ENCODE measurements around the gene ATP6V0C. TPM values are rescaled to one million over a fixed set of nuclear protein-coding genes. Genes with fewer than 3 reads are reported as not detected.

Gene ATP6V0C
- total and polyA plus RNA-seq, 2 of the 8 experiments (the other 6 are each of a cell fraction or from before 2014, with no cell fraction given) = 125 to 176 TPM

DNA sequence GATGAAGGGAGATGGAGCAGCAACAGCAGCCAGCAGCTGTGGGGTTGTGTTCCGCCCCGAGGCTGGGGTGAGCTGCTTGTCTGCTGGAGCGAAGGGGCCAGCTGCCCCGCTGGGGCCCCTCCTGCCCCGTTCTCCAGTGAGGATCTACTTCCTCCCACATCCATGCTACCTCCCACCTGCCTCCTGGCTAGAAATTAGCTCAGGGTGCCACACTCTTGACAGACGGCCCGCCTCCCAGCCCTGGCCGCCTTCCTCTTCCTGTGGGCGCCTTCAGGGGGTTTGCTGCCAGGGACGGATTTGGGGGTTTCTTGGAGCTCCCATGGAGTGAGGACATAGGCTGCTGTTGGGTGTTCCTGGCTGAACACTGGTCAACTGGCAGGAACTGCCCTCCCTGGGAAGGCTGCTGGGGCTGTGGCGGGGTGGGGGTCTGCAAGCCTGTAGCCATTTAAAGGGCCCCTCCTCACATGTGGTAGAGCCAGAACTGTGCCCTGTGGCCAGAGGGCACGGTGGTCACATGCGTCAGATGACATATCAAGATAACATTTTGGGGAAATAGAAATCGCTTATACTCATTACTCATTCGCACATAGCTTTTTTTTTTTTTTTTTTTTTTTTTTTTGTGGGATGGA, 25.7 kb upstream of the ATP6V0C start:
- Histone ChIP-seq H3K23me2 (ENCODE audit: low read depth, low read length) (no peaks in the 10 kb centered on the region), H3K79me1 (ENCODE audit: low read depth, low read length) (peaks cover 7% of the 10 kb centered on the region; the same call in 1 of the 2 replicates), H3K9ac (replicated peaks in 1 of 4; ENCODE audit: extremely low read depth in 1 of 4, low read depth in 3 of 4, low read length in 3 of 4) (no peak overlapping the region), H3K23ac (ENCODE audit: insufficient read length) (no peak overlapping the region), H3K4me1 (replicated peaks in 1 of 4; ENCODE audit: control insufficient read depth in 3 of 4, insufficient read depth in 4 of 4, low read length in 3 of 4) (peaks cover 0 to 3% (median 0%) of the 10 kb centered on the region in 4 experiments; a peak in 1 of 7 replicates), H4K91ac (replicated peaks; ENCODE audit: insufficient read length, low read length) (no peak overlapping the region), H4K5ac (ENCODE audit: insufficient read length, low read depth, low read length) (no peak overlapping the region), H3K18ac (ENCODE audit: extremely low read depth, low read length) (no peak overlapping the region), H3K4me2 (ENCODE audit: insufficient read depth in 1 of 2, low read depth in 2 of 2, low read length in 2 of 2) (no peak overlapping the region), H4K8ac (ENCODE audit: extremely low read depth, insufficient read depth, low read length) (peak overlapping the region; percentile 25; the same call in 1 of the 2 replicates), H3K79me2 (ENCODE audit: control insufficient read depth in 1 of 2, insufficient read depth in 2 of 2, low read length in 2 of 2) (0 out of 4 replicates have a peak, but pooled peaks cover 0 to 2% of the 10 kb centered on the region in 2 experiments), H2BK15ac (ENCODE audit: low read length) (no peak overlapping the region), H3K27ac (ENCODE audit: low read depth, low read length) (no peak overlapping the region), H2BK120ac (replicated peaks; ENCODE audit: low read depth, low read length) (no peak overlapping the region), H2AFZ (ENCODE audit: low read length) (no peak overlapping the region), H3K14ac (ENCODE audit: insufficient read length) (no peak overlapping the region), H3K36me3 (ENCODE audit: control insufficient read depth in 2 of 4, insufficient read depth in 4 of 4, low read length in 3 of 4) (no peaks in the 10 kb centered on the region), H3K56ac (replicated peaks; ENCODE audit: insufficient read length, low read depth, low read length) (no peak overlapping the region), H3K4me3 (ENCODE audit: extremely low read depth in 1 of 4, insufficient read depth in 2 of 4, low read depth in 3 of 4, low read length in 4 of 4) (no peak overlapping the region), H2AK5ac (ENCODE audit: low read depth, low read length) (no peak overlapping the region), H4K20me1 (replicated peaks in 1 of 2; ENCODE audit: control insufficient read depth in 1 of 2, insufficient read depth in 2 of 2, low read length in 2 of 2) (peaks cover 0 to 15% of the 10 kb centered on the region in 2 experiments), H2BK12ac (ENCODE audit: low read depth, low read length) (no peak overlapping the region), H3K4ac (replicated peaks; ENCODE audit: insufficient read length, low read depth, low read length) (no peak overlapping the region), H2BK20ac (ENCODE audit: low read length) (no peak overlapping the region), H2BK5ac (ENCODE audit: low read depth, low read length) (no peak overlapping the region), H3K27me3 (replicated peaks in 1 of 4; ENCODE audit: control insufficient read depth in 3 of 4, extremely low read depth in 1 of 4, insufficient read depth in 3 of 4, low read length in 3 of 4) (no peaks in the 10 kb centered on the region; a peak in 1 of 7 replicates), H3K9me3 (ENCODE audit: insufficient read depth in 2 of 2, low read depth in 1 of 2, low read length in 1 of 2) (no peaks in the 10 kb centered on the region)
- ChIA-PET CTCF (ENCODE audit: partially characterized antibody) (interaction anchor here (0.5 to 3.6 kb wide), 7 partner anchors 11 to 347 kb away, joined by 3 to 32 read pairs (median 4); partner anchors contain the start of gene TEDC2), POLR2A (ENCODE audit: partially characterized antibody) (interaction anchor here (1.5 kb wide), 1 partner anchor 11 kb away, joined by 5 read pairs; no protein-coding TSS in a partner anchor)
- 95% methylated on average over 13 of the region's 15 CpGs; no CpG with 5 or more reads in 1 of the 2 experiments for WGBS, 2 experiments (ENCODE audit: extremely low coverage in 1 of 2, insufficient coverage in 1 of 2, insufficient read length in 1 of 2, insufficient replicate concordance in 2 of 2, low coverage in 1 of 2, low lambda C conversion rate in 2 of 2, missing lambda C conversion rate in 1 of 2)
- DNase-seq (ENCODE audit: low read depth in 1 of 2, low spot score in 2 of 2) (no peak), FAIRE-seq (no peak)
- no peak for TF ChIP-seq FOSL1 (IDR thresholded peaks at IDR 0.05; ENCODE audit: insufficient read depth, low read depth, low read length)
- no peak for TF ChIP-seq GABPA (IDR thresholded peaks at IDR 0.05; ENCODE audit: borderline replicate concordance, insufficient read depth, low read length)
- TF ChIP-seq JUN (IDR thresholded peaks at IDR 0.05; ENCODE audit: low read depth, low read length) = no peak
- TF ChIP-seq CBX8 (IDR thresholded peaks at IDR 0.05; ENCODE audit: borderline replicate concordance, low read depth, low read length) = no peak
- TF ChIP-seq POLR2A (IDR thresholded peaks at IDR 0.05; ENCODE audit: control extremely low read depth in 1 of 2, low read depth in 2 of 2, low read length in 2 of 2) = no peak
- TF ChIP-seq, protein P1, sequence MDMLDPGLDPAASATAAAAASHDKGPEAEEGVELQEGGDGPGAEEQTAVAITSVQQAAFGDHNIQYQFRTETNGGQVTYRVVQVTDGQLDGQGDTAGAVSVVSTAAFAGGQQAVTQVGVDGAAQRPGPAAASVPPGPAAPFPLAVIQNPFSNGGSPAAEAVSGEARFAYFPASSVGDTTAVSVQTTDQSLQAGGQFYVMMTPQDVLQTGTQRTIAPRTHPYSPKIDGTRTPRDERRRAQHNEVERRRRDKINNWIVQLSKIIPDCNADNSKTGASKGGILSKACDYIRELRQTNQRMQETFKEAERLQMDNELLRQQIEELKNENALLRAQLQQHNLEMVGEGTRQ (IDR thresholded peaks at IDR 0.05; ENCODE audit: low read length) = no peak
- TF ChIP-seq SIX5 (IDR thresholded peaks at IDR 0.05; ENCODE audit: low read depth, low read length) = no peak
- no peak for TF ChIP-seq BACH1 (IDR thresholded peaks at IDR 0.05; ENCODE audit: low read length)
- no peak for TF ChIP-seq SP4 (IDR thresholded peaks at IDR 0.05; ENCODE audit: low read length)
- TF ChIP-seq HDAC6 (IDR thresholded peaks at IDR 0.05; ENCODE audit: low read depth, low read length) = no peak
- no peak for TF ChIP-seq TAF7 (optimal IDR thresholded peaks at IDR 0.05; ENCODE audit: borderline replicate concordance, low read depth, low read length)

All from H1 (cell line).